ENCODE measurements around the gene C8G.

DNA sequence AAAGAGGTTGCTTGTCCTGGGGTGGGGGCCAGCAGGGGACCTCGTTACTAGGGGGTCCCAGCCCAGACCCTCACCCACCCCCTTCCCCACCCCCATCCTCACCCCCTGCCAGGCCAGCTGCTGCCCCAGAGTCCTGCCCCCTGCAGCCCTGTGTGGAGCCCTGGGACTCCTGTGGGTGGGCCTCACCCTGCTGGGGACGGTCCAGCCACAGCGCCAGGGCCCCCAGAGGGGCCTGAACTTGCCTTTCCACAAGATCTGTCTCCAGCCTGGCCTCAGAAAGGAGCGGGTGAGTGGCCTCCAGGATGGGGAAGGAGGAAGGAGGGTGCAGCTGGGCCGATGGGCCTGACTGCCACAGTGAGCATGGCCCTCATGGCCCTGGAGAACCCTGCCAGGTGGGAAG lies 24.7 kb downstream of the C8G start:
- TF ChIP-seq, protein P1, sequence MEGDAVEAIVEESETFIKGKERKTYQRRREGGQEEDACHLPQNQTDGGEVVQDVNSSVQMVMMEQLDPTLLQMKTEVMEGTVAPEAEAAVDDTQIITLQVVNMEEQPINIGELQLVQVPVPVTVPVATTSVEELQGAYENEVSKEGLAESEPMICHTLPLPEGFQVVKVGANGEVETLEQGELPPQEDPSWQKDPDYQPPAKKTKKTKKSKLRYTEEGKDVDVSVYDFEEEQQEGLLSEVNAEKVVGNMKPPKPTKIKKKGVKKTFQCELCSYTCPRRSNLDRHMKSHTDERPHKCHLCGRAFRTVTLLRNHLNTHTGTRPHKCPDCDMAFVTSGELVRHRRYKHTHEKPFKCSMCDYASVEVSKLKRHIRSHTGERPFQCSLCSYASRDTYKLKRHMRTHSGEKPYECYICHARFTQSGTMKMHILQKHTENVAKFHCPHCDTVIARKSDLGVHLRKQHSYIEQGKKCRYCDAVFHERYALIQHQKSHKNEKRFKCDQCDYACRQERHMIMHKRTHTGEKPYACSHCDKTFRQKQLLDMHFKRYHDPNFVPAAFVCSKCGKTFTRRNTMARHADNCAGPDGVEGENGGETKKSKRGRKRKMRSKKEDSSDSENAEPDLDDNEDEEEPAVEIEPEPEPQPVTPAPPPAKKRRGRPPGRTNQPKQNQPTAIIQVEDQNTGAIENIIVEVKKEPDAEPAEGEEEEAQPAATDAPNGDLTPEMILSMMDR (IDR thresholded peaks at IDR 0.05), result no peak
- TF ChIP-seq ZFX (IDR thresholded peaks at IDR 0.05; ENCODE audit: borderline replicate concordance), result no peak

All from 22Rv1 (cell line).